MM.1S (cell line): ENCODE data around the gene SPIB.

Experiments
- DNase-seq: peaks from one replicate; pipeline ENCODE4 v3.0.0-alpha.2; 2015
- H2AFZ ChIP-seq: fragments of 300-600 bp; sonication (generic); 2 replicates; pipeline ENCODE4 v1.6.0; 2016; ENCODE audit warnings: antibody characterized with exemption, low read length
- H3F3A ChIP-seq: fragments of 300-600 bp; sonication (generic); 2 replicates; pipeline ENCODE4 v1.6.1; 2016; ENCODE audit warnings: mild to moderate bottlenecking, antibody characterized with exemption, low read length, moderate library complexity, mixed read lengths; ENCODE audit not compliant: insufficient read depth
- H3K27ac ChIP-seq: fragments of 300-600 bp; sonication (generic); 2 replicates; pipeline ENCODE4 v1.5.1; 2016; ENCODE audit warnings: mild to moderate bottlenecking, low read length
- H3K27me3 ChIP-seq: fragments of 300-600 bp; sonication (generic); replicated peaks from 2 replicates; pipeline ENCODE4 v1.6.0; 2016; ENCODE audit warnings: low read length; ENCODE audit not compliant: insufficient read depth
- H3K36me3 ChIP-seq: fragments of 300-600 bp; sonication (generic); replicated peaks from 2 replicates; pipeline ENCODE4 v1.6.1; 2016; ENCODE audit warnings: mild to moderate bottlenecking, low read length, mixed read lengths; ENCODE audit not compliant: insufficient read depth
- H3K4me1 ChIP-seq: fragments of 300-600 bp; sonication (generic); 2 replicates; pipeline ENCODE4 v1.6.1; 2016; ENCODE audit warnings: low read length, mixed read lengths
- H3K4me2 ChIP-seq: fragments of 300-600 bp; sonication (generic); 2 replicates; pipeline ENCODE4 v1.6.0; 2016; ENCODE audit warnings: low read depth, low read length
- H3K4me3 ChIP-seq: fragments of 300-600 bp; sonication (generic); 2 replicates; pipeline ENCODE4 v1.5.1; 2016; ENCODE audit warnings: low read length, mixed read lengths
- H3K79me2 ChIP-seq: fragments of 300-600 bp; sonication (generic); 2 replicates; pipeline ENCODE4 v1.6.1; 2016; ENCODE audit warnings: mixed run types, low read length, mixed read lengths
- H3K9ac ChIP-seq: fragments of 300-600 bp; sonication (generic); 2 replicates; pipeline ENCODE4 v1.6.1; 2016; ENCODE audit warnings: low read length, mixed read lengths
- H3K9me2 ChIP-seq: fragments of 300-600 bp; sonication (generic); replicated peaks from 2 replicates; pipeline ENCODE4 v1.6.1; 2016; ENCODE audit warnings: mild to moderate bottlenecking, low read length, mixed read lengths; ENCODE audit not compliant: insufficient read depth
- H3K9me3 ChIP-seq: fragments of 300-600 bp; sonication (generic); replicated peaks from 2 replicates; pipeline ENCODE4 v1.6.1; 2016; ENCODE audit warnings: mild to moderate bottlenecking, low read length, mixed read lengths; ENCODE audit not compliant: insufficient read depth
- H4K20me1 ChIP-seq: fragments of 300-600 bp; sonication (generic); 2 replicates; pipeline ENCODE4 v1.6.1; 2016; ENCODE audit warnings: mild to moderate bottlenecking, low read length, moderate library complexity, mixed read lengths; ENCODE audit not compliant: insufficient read depth
- EZH2 ChIP-seq: fragments of 300-600 bp; sonication (generic); optimal IDR thresholded peaks from 2 replicates; pipeline ENCODE3; 2017; ENCODE audit warnings: low read depth, mild to moderate bottlenecking, antibody characterized with exemption, low read length, mixed read lengths
- EZH2phosphoT487 ChIP-seq: fragments of 300-600 bp; sonication (generic); IDR thresholded peaks from 2 replicates; pipeline ENCODE4 v1.6.1; 2018; ENCODE audit warnings: antibody characterized with exemption, low read length
- TF ChIP-seq, protein P1 (sequence below): fragments of 300-600 bp; sonication (generic); IDR thresholded peaks from 2 replicates; pipeline ENCODE4 v1.5.1; 2016; ENCODE audit warnings: antibody characterized with exemption, low read length, mixed read lengths

Gene SPIB

GRCh38 chr19:50464348-50464747, 45.6 kb downstream of the SPIB start:
- DNase-seq: no peak
- Histone ChIP-seq H3K9ac (no peak overlapping the region), H2AFZ (no peak overlapping the region), H3K9me2 (no peaks in the 10 kb centered on the region), H3K27me3 (peaks cover 77% of the 10 kb centered on the region), H3K27ac (no peak overlapping the region), H3K4me3 (no peak overlapping the region), H4K20me1 (no peaks in the 10 kb centered on the region), H3K4me1 (peaks cover 5% of the 10 kb centered on the region; the same call in 1 of the 2 replicates), H3K36me3 (no peaks in the 10 kb centered on the region), H3K9me3 (no peaks in the 10 kb centered on the region), H3F3A (peaks cover 4% of the 10 kb centered on the region), H3K4me2 (no peak overlapping the region), H3K79me2 (no peaks in the 10 kb centered on the region)
- TF ChIP-seq EZH2 (no peak), EZH2phosphoT487 (no peak)

DNA sequence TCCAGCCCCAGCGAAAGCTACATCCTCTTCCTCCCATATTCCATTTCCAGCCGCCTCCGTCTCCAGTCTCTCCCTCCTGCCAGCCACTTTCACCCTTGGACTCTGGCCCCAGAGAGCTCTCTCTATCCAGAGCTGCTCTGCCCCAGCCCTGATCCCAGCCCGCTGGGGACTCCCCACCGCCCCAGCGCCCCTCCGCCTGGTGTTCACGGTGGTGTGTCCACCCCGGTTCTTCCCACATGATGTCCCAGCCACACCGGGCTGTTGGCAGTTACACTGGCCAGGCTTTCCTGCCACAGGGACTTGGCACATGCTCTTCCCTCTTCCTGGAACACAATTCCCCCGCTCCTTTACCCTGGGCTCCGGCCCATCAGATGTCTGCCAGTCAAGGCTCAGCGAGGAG, 46.3 kb downstream of the SPIB start:
- Histone ChIP-seq H3K4me1 (peaks cover 1% of the 10 kb centered on the region; the same call in 1 of the 2 replicates), H3K9me2 (no peaks in the 10 kb centered on the region), H3K9me3 (no peaks in the 10 kb centered on the region), H3K4me3 (no peak overlapping the region), H3K9ac (no peak overlapping the region), H2AFZ (no peak overlapping the region), H4K20me1 (no peaks in the 10 kb centered on the region), H3K27ac (no peak overlapping the region), H3K79me2 (no peaks in the 10 kb centered on the region), H3K27me3 (peaks cover 84% of the 10 kb centered on the region), H3K36me3 (no peaks in the 10 kb centered on the region), H3K4me2 (no peak overlapping the region), H3F3A (peaks cover 4% of the 10 kb centered on the region)
- no peak for DNase-seq
- no peak for TF ChIP-seq EZH2
- TF ChIP-seq EZH2phosphoT487: no peak
- TF ChIP-seq, protein P1, sequence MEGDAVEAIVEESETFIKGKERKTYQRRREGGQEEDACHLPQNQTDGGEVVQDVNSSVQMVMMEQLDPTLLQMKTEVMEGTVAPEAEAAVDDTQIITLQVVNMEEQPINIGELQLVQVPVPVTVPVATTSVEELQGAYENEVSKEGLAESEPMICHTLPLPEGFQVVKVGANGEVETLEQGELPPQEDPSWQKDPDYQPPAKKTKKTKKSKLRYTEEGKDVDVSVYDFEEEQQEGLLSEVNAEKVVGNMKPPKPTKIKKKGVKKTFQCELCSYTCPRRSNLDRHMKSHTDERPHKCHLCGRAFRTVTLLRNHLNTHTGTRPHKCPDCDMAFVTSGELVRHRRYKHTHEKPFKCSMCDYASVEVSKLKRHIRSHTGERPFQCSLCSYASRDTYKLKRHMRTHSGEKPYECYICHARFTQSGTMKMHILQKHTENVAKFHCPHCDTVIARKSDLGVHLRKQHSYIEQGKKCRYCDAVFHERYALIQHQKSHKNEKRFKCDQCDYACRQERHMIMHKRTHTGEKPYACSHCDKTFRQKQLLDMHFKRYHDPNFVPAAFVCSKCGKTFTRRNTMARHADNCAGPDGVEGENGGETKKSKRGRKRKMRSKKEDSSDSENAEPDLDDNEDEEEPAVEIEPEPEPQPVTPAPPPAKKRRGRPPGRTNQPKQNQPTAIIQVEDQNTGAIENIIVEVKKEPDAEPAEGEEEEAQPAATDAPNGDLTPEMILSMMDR: no peak

DNA sequence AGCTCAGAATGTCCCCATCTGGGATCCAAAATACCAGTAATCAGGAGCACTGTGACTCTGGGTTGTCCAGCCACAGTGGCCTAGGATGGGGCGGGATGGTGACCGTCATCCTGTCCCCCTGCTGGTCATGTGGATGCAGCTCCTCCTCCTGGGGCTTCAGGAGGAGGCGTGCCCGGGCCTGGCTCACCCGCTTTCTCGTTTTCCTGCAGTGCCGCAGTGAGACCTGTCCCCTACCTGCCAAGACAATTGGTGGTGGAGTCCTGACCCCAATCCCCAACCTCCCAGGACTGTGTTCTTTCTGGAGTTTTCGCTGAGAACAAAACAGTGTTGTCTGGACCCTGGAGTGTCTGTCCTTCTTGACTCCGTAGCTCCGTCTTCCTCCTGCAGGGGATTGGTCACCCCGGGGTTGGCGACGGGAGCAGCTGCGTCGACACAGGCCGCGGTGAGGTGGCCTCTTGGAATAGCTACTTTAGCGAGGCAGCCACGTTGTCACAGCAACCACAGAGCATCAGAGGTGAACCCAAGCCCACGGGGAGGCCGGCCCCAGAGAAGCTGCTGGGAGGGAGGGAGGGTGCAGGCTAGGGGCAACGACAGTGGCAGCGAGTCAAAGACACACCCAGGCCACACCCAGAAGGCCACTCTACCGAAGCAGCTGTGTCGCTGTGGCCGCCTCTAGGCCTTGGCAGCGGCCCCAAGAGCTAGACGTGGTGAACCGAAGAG, 47.4 kb downstream of the SPIB start:
- H3K9me3 ChIP-seq: no peaks in the 10 kb centered on the region

GRCh38 chr19:50466706-50467039, 47.9 kb downstream of the SPIB start:
- Histone ChIP-seq H3F3A (no peaks in the 10 kb centered on the region), H3K36me3 (no peaks in the 10 kb centered on the region), H3K9me2 (no peaks in the 10 kb centered on the region), H3K27ac (no peak overlapping the region), H3K4me2 (no peak overlapping the region), H4K20me1 (no peaks in the 10 kb centered on the region), H2AFZ (no peak overlapping the region), H3K9ac (no peak overlapping the region), H3K9me3 (no peaks in the 10 kb centered on the region), H3K4me1 (no peaks in the 10 kb centered on the region), H3K27me3 (peaks cover 85% of the 10 kb centered on the region), H3K4me3 (no peak overlapping the region), H3K79me2 (no peaks in the 10 kb centered on the region)
- TF ChIP-seq, protein P1: no peak
- no peak for TF ChIP-seq EZH2
- TF ChIP-seq EZH2phosphoT487: no peak
- DNase-seq: no peak

More for the DNA sequence above, 47.4 kb downstream of the SPIB start:
- no peaks in the 10 kb centered on the region for H3K4me1 ChIP-seq
- H3K79me2 ChIP-seq: no peaks in the 10 kb centered on the region
- no peak overlapping the region for H3K27ac ChIP-seq
- H3K9me2 ChIP-seq: no peaks in the 10 kb centered on the region
- no peak for DNase-seq
- no peak overlapping the region for H3K4me3 ChIP-seq
- TF ChIP-seq EZH2phosphoT487 (no peak), EZH2 (no peak)
- H3K4me2 ChIP-seq: no peak overlapping the region
- H3F3A ChIP-seq: no peaks in the 10 kb centered on the region
- H3K9ac ChIP-seq: no peak overlapping the region
- no peaks in the 10 kb centered on the region for H3K36me3 ChIP-seq
- H2AFZ ChIP-seq: no peak overlapping the region
- H4K20me1 ChIP-seq: no peaks in the 10 kb centered on the region
- H3K27me3 ChIP-seq: peaks cover 88% of the 10 kb centered on the region
